ENCODE data around the gene MRPS31.
A peak's percentile ranks its signal among the peaks of the same experiment; 100 is the strongest.

The MRPS31 gene

GRCh38 chr13:40776681-40777165 lies 5.7 kb upstream of the MRPS31 start:
- Histone ChIP-seq H3K9ac (ENCODE audit: low read length) (no peak overlapping the region), H3K9me3 (ENCODE audit: low read length) (no peaks in the 10 kb centered on the region), H3K27ac (ENCODE audit: low read depth, low read length) (no peak overlapping the region), H3K4me1 (ENCODE audit: insufficient read depth, low read length) (no peaks in the 10 kb centered on the region), H3K4me3 (ENCODE audit: low read depth in 1 of 2, low read length in 2 of 2) (no peak overlapping the region), H3K27me3 (ENCODE audit: control insufficient read depth in 1 of 2, insufficient read depth in 2 of 2, low read length in 2 of 2) (no peaks in the 10 kb centered on the region), H3K36me3 (ENCODE audit: insufficient read depth, low read length) (no peaks in the 10 kb centered on the region)

- Histone ChIP-seq H3K27ac (ENCODE audit: low read depth, low read length) (no peak overlapping the region), H3K9ac (ENCODE audit: low read length) (no peak overlapping the region), H3K4me1 (ENCODE audit: insufficient read depth, low read length) (no peaks in the 10 kb centered on the region), H3K9me3 (ENCODE audit: low read length) (no peaks in the 10 kb centered on the region), H3K36me3 (ENCODE audit: insufficient read depth, low read length) (no peaks in the 10 kb centered on the region), H3K4me3 (ENCODE audit: low read depth in 1 of 2, low read length in 2 of 2) (no peak overlapping the region), H3K27me3 (ENCODE audit: control insufficient read depth in 1 of 2, insufficient read depth in 2 of 2, low read length in 2 of 2) (no peaks in the 10 kb centered on the region)
Observed at GRCh38 chr13:40776232-40776631, 5.2 kb upstream of the MRPS31 start.

- H3K4me3 ChIP-seq (ENCODE audit: low read depth in 1 of 2, low read length in 2 of 2), result no peak overlapping the region
- no peak overlapping the region for H3K27ac ChIP-seq (ENCODE audit: low read depth, low read length)
- H3K27me3 ChIP-seq (ENCODE audit: control insufficient read depth in 1 of 2, insufficient read depth in 2 of 2, low read length in 2 of 2), result no peaks in the 10 kb centered on the region
- no peaks in the 10 kb centered on the region for H3K4me1 ChIP-seq (ENCODE audit: insufficient read depth, low read length)
- H3K36me3 ChIP-seq (ENCODE audit: insufficient read depth, low read length), result no peaks in the 10 kb centered on the region
- H3K9ac ChIP-seq (ENCODE audit: low read length), result no peak overlapping the region
- H3K9me3 ChIP-seq (ENCODE audit: low read length), result no peaks in the 10 kb centered on the region
Observed at GRCh38 chr13:40774672-40775071, 3.7 kb upstream of the MRPS31 start.

- no peak overlapping the region for H3K9ac ChIP-seq (ENCODE audit: low read length)
- no peaks in the 10 kb centered on the region for H3K27me3 ChIP-seq (ENCODE audit: control insufficient read depth in 1 of 2, insufficient read depth in 2 of 2, low read length in 2 of 2)
- no peaks in the 10 kb centered on the region for H3K36me3 ChIP-seq (ENCODE audit: insufficient read depth, low read length)
- H3K27ac ChIP-seq (ENCODE audit: low read depth, low read length), result no peak overlapping the region
- H3K9me3 ChIP-seq (ENCODE audit: low read length), result no peaks in the 10 kb centered on the region
- H3K4me1 ChIP-seq (ENCODE audit: insufficient read depth, low read length), result no peaks in the 10 kb centered on the region
- no peak overlapping the region for H3K4me3 ChIP-seq (ENCODE audit: low read depth in 1 of 2, low read length in 2 of 2)
Observed at GRCh38 chr13:40772765-40773473, 1.9 kb upstream of the MRPS31 start.

GRCh38 chr13:40770609-40770933 lies 419 bp downstream of the MRPS31 start:
- Histone ChIP-seq H3K27ac (ENCODE audit: low read depth, low read length) (peak overlapping the region; percentile 59), H3K9ac (ENCODE audit: low read length) (peak overlapping the region; percentile 79), H3K9me3 (ENCODE audit: low read length) (no peaks in the 10 kb centered on the region), H3K27me3 (ENCODE audit: control insufficient read depth in 1 of 2, insufficient read depth in 2 of 2, low read length in 2 of 2) (no peaks in the 10 kb centered on the region), H3K4me3 (ENCODE audit: low read depth in 1 of 2, low read length in 2 of 2) (peak overlapping the region; percentile 57 to 93), H3K4me1 (ENCODE audit: insufficient read depth, low read length) (no peaks in the 10 kb centered on the region), H3K36me3 (ENCODE audit: insufficient read depth, low read length) (no peaks in the 10 kb centered on the region)

DNA sequence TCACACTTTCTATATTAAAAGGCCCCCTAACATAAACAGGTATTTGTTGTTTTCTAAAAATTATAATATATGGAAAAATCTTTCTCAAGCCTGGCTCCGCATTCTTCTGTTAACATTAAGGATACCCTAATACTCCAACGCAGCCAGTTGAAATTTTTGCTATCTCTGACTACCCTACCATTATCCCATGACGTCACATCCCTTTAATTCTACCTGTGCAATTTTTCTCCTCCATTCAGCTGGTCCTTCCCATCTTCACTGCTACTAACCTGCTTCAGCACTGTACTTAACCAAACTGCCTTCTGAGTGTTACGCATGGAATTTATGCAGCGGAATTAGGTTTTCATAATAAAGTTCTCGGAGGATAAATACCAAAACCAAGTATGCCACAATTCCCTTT lies 1.0 kb downstream of the MRPS31 start:
- no peak overlapping the region for H3K27ac ChIP-seq (ENCODE audit: low read depth, low read length)
- peak overlapping the region; percentile 57 to 93 for H3K4me3 ChIP-seq (ENCODE audit: low read depth in 1 of 2, low read length in 2 of 2)
- no peaks in the 10 kb centered on the region for H3K36me3 ChIP-seq (ENCODE audit: insufficient read depth, low read length)
- peak overlapping the region; percentile 79 for H3K9ac ChIP-seq (ENCODE audit: low read length)
- no peaks in the 10 kb centered on the region for H3K27me3 ChIP-seq (ENCODE audit: control insufficient read depth in 1 of 2, insufficient read depth in 2 of 2, low read length in 2 of 2)
- no peaks in the 10 kb centered on the region for H3K9me3 ChIP-seq (ENCODE audit: low read length)
- no peaks in the 10 kb centered on the region for H3K4me1 ChIP-seq (ENCODE audit: insufficient read depth, low read length)

DNA sequence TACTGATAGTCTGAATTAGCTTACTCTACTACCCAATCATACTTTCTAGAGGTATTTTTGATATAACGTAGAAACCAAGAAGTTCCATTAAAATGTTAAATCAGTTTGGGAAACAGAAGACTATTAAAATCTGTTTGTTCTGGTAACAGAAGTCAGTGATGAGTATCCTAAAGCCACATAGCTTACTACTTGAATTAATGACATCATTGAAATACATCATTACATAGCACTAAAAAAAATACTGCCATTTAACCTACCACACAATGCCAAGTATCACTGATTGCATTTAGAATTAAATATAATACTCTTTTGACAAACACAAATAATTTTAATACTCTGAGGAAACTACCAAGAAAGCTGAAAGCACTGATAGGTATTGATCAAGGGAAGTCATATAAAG lies 5.4 kb downstream of the MRPS31 start:
- H3K4me1 ChIP-seq (ENCODE audit: insufficient read depth, low read length), result no peaks in the 10 kb centered on the region
- H3K9ac ChIP-seq (ENCODE audit: low read length), result no peak overlapping the region
- H3K36me3 ChIP-seq (ENCODE audit: insufficient read depth, low read length), result peaks cover 5% of the 10 kb centered on the region
- no peak overlapping the region for H3K4me3 ChIP-seq (ENCODE audit: low read depth in 1 of 2, low read length in 2 of 2)
- no peak overlapping the region for H3K27ac ChIP-seq (ENCODE audit: low read depth, low read length)
- H3K9me3 ChIP-seq (ENCODE audit: low read length), result no peaks in the 10 kb centered on the region
- H3K27me3 ChIP-seq (ENCODE audit: control insufficient read depth in 1 of 2, insufficient read depth in 2 of 2, low read length in 2 of 2), result no peaks in the 10 kb centered on the region

- Histone ChIP-seq H3K36me3 (ENCODE audit: insufficient read depth, low read length) (peaks cover 5% of the 10 kb centered on the region), H3K27ac (ENCODE audit: low read depth, low read length) (no peak overlapping the region), H3K27me3 (ENCODE audit: control insufficient read depth in 1 of 2, insufficient read depth in 2 of 2, low read length in 2 of 2) (no peaks in the 10 kb centered on the region), H3K9me3 (ENCODE audit: low read length) (no peaks in the 10 kb centered on the region), H3K4me1 (ENCODE audit: insufficient read depth, low read length) (no peaks in the 10 kb centered on the region), H3K9ac (ENCODE audit: low read length) (no peak overlapping the region), H3K4me3 (ENCODE audit: low read depth in 1 of 2, low read length in 2 of 2) (no peak overlapping the region)
Observed at GRCh38 chr13:40764587-40765403, 6.2 kb downstream of the MRPS31 start.

DNA sequence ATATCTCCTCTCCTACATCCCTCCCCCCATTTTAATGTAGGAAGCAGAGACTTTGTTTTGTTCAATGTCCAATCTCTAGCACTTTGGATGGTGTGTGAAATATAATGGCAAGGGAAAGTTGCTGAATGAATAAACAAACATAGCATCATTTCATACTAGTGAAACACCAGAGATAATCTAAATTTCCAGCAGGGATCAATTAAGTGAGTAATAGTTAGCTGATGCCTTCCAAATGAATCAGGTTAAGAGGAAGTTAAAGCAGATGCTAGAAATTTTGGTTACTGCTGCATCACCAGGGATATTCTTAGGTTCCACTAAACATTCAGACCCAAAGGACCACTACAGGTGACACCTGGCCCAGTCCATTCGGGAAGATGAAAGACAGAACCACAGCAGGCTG lies 8.1 kb downstream of the MRPS31 start:
- H3K4me1 ChIP-seq (ENCODE audit: insufficient read depth, low read length), result no peaks in the 10 kb centered on the region
- H3K9ac ChIP-seq (ENCODE audit: low read length), result no peak overlapping the region
- peaks cover 14% of the 10 kb centered on the region for H3K36me3 ChIP-seq (ENCODE audit: insufficient read depth, low read length)
- no peak overlapping the region for H3K27ac ChIP-seq (ENCODE audit: low read depth, low read length)
- no peaks in the 10 kb centered on the region for H3K27me3 ChIP-seq (ENCODE audit: control insufficient read depth in 1 of 2, insufficient read depth in 2 of 2, low read length in 2 of 2)
- no peak overlapping the region for H3K4me3 ChIP-seq (ENCODE audit: low read depth in 1 of 2, low read length in 2 of 2)
- H3K9me3 ChIP-seq (ENCODE audit: low read length), result no peaks in the 10 kb centered on the region

- Histone ChIP-seq H3K27me3 (ENCODE audit: control insufficient read depth in 1 of 2, insufficient read depth in 2 of 2, low read length in 2 of 2) (no peaks in the 10 kb centered on the region), H3K4me3 (ENCODE audit: low read depth in 1 of 2, low read length in 2 of 2) (no peak overlapping the region), H3K9ac (ENCODE audit: low read length) (no peak overlapping the region), H3K27ac (ENCODE audit: low read depth, low read length) (no peak overlapping the region), H3K36me3 (ENCODE audit: insufficient read depth, low read length) (peaks cover 25% of the 10 kb centered on the region), H3K9me3 (ENCODE audit: low read length) (no peaks in the 10 kb centered on the region), H3K4me1 (ENCODE audit: insufficient read depth, low read length) (no peaks in the 10 kb centered on the region)
Observed at GRCh38 chr13:40758811-40759210, 12.2 kb downstream of the MRPS31 start.

- H3K9me3 ChIP-seq (ENCODE audit: low read length), result no peaks in the 10 kb centered on the region
- no peak overlapping the region for H3K9ac ChIP-seq (ENCODE audit: low read length)
- H3K36me3 ChIP-seq (ENCODE audit: insufficient read depth, low read length), result peaks cover 34% of the 10 kb centered on the region
- H3K27ac ChIP-seq (ENCODE audit: low read depth, low read length), result no peak overlapping the region
- no peak overlapping the region for H3K4me3 ChIP-seq (ENCODE audit: low read depth in 1 of 2, low read length in 2 of 2)
- no peaks in the 10 kb centered on the region for H3K4me1 ChIP-seq (ENCODE audit: insufficient read depth, low read length)
- H3K27me3 ChIP-seq (ENCODE audit: control insufficient read depth in 1 of 2, insufficient read depth in 2 of 2, low read length in 2 of 2), result no peaks in the 10 kb centered on the region
Observed at GRCh38 chr13:40756042-40756441, 14.9 kb downstream of the MRPS31 start.
